BLaER1 treated with 17β-estradiol and CSF1 and Interleukin-3, amounts not matched to agents 10 nM and 100 nM (cell line): ENCODE measurements around the gene PTGIR.

Experiments
- H3K27ac ChIP-seq, 11 experiments: shearing (Covaris generic); formaldehyde crosslinking; 2 replicates each; pipeline ENCODE4 v1.8.1; 2022
- H3K27me3 ChIP-seq, 11 experiments: shearing (Covaris generic); formaldehyde crosslinking; 2 replicates each; pipeline ENCODE4 v1.8.1; 2022
- H3K36me3 ChIP-seq, 11 experiments: shearing (Covaris generic); formaldehyde crosslinking; 2 replicates each; pipeline ENCODE4 v1.8.1; 2022
- H3K4me1 ChIP-seq, 10 experiments: shearing (Covaris generic); formaldehyde crosslinking; 2 replicates each; pipeline ENCODE4 v1.8.1; 2022
- H3K4me2 ChIP-seq, 11 experiments: shearing (Covaris generic); formaldehyde crosslinking; 2 replicates each; pipeline ENCODE4 v1.8.1; 2022
- H3K4me3 ChIP-seq, 10 experiments: shearing (Covaris generic); formaldehyde crosslinking; 2 replicates each; pipeline ENCODE4 v1.8.1; 2022
- H3K9ac ChIP-seq, 11 experiments: shearing (Covaris generic); formaldehyde crosslinking; 2 replicates each; pipeline ENCODE4 v1.8.1; 2022
- H3K9me3 ChIP-seq, 11 experiments: shearing (Covaris generic); formaldehyde crosslinking; replicated peaks in 1 of 11; 2 replicates each; pipeline ENCODE4 v1.8.1; 2022
- H4K20me1 ChIP-seq, 11 experiments: shearing (Covaris generic); formaldehyde crosslinking; 2 replicates each; pipeline ENCODE4 v1.8.1; 2022
- Cebpa-rat ChIP-seq, 11 experiments: shearing (Covaris generic); IDR thresholded peaks; 2 replicates each; pipeline ENCODE4 v1.8.1; 2022

PTGIR gene

DNA sequence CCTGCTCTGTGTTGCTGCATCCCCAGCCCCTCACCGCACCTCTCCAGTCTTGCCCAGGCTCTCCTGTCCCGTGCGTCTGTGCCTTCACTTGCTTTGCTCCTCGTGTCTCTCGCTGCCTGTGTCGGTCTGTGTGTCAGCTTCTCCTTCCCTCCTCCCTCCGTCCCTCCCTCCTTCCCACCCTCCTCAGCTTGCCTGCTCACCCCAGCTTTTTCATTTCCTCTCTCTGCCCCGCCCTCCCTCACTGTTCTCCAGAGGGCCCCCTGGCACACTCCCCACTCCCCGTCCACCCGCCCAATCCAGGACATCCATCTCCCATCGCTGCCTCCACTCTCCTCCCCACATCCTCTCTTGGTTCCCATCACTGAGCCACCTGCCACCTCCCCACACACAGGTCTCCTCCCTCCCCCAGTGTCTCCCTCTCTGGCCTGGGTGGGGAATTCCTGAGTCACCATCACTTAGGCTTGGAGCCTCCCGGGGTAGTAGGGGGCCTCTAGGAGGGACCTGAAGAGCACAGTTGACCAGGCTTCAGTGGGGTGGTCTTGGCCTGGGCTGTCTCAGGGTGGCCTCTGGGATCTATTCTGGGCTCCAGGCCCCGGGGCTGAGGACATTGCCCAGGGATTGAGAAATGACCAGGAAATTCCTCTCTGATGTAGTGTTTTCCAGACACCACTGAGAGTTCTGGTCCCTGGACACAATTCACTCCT is at the start of gene PTGIR:
PTGIR (minus strand) TSS at position 132 of the 704 bp plus-strand sequence. CDS start 864 bp downstream, outside the sequence.
- H3K4me1 ChIP-seq = peaks cover 78 to 96% (median 85%) of the 10 kb centered on the region in 10 experiments
- H3K27me3 ChIP-seq = no peaks in the 10 kb centered on the region
- no peaks in the 10 kb centered on the region for H3K9me3 ChIP-seq
- 0 out of 22 replicates have a peak, but pooled peaks cover 0 to 6% (median 0%) of the 10 kb centered on the region in 11 experiments for H4K20me1 ChIP-seq
- H3K9ac ChIP-seq = peak within 1 kb of the TSS in 10 of 11 experiments; percentile 9 to 77 (median 68); a peak in 19 of 22 replicates
- H3K36me3 ChIP-seq = peaks cover 0 to 16% (median 0%) of the 10 kb centered on the region in 11 experiments; a peak in 4 of 22 replicates
- peak within 1 kb of the TSS in 8 of 10 experiments; percentile 43 to 68 (median 52); a peak in 15 of 20 replicates for H3K4me3 ChIP-seq
- peak within 1 kb of the TSS; percentile 79 to 100 (median 89) for H3K4me2 ChIP-seq
- peak within 1 kb of the TSS; percentile 46 to 79 (median 71); a peak in 20 of 22 replicates for H3K27ac ChIP-seq
- no peak for TF ChIP-seq Cebpa-rat (IDR thresholded peaks at IDR 0.05)

GRCh38 chr19:46670813-46671212 is 45.9 kb upstream of the PTGIR start:
- Histone ChIP-seq H3K27ac (no peak overlapping the region), H4K20me1 (peaks cover 0 to 46% (median 33%) of the 10 kb centered on the region in 11 experiments; a peak in 18 of 22 replicates)

DNA sequence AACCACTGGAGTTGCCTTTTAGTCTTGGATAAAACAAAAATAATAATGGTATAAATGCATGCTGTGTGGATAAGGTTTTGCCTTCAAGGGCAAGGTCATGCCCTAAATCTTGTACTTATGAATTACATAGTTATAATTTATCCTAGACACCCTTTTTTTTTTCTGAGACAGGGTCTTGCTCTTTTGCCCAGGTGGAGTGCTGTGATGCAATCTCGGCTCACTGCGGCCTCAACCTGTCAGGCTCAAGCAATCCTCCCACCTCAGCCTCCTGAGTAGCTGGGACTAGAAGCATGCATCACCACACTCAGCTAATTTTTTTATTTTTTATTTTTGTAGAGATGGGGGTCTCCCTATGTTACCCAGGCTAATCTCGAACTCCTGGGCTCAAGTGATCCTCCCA is 43.8 kb upstream of the PTGIR start:
- Histone ChIP-seq H3K27ac (no peak overlapping the region), H3K9ac (no peak overlapping the region), H4K20me1 (peaks cover 0 to 24% (median 12%) of the 10 kb centered on the region in 11 experiments; a peak in 12 of 22 replicates), H3K36me3 (peaks cover 15 to 26% (median 17%) of the 10 kb centered on the region in 11 experiments), H3K27me3 (no peaks in the 10 kb centered on the region), H3K9me3 (no peaks in the 10 kb centered on the region), H3K4me2 (no peak overlapping the region), H3K4me3 (no peak overlapping the region), H3K4me1 (no peaks in the 10 kb centered on the region)
- no peak for TF ChIP-seq Cebpa-rat (IDR thresholded peaks at IDR 0.05)

More at GRCh38 chr19:46670813-46671212, 45.9 kb upstream of the PTGIR start:
- Histone ChIP-seq H3K9ac (no peak overlapping the region), H3K9me3 (no peaks in the 10 kb centered on the region), H3K4me2 (no peak overlapping the region), H3K27me3 (no peaks in the 10 kb centered on the region), H3K4me3 (no peak overlapping the region), H3K4me1 (no peaks in the 10 kb centered on the region), H3K36me3 (peaks cover 37 to 48% (median 39%) of the 10 kb centered on the region in 11 experiments)
- TF ChIP-seq Cebpa-rat (IDR thresholded peaks at IDR 0.05) = no peak

GRCh38 chr19:46665072-46665471 is 40.2 kb upstream of the PTGIR start:
- peaks cover 0 to 7% (median 0%) of the 10 kb centered on the region in 11 experiments; a peak in 5 of 22 replicates for H3K27me3 ChIP-seq
- H3K9ac ChIP-seq = no peak overlapping the region
- H3K36me3 ChIP-seq = no peaks in the 10 kb centered on the region
- no peaks in the 10 kb centered on the region for H3K9me3 ChIP-seq
- no peak overlapping the region for H3K4me2 ChIP-seq
- H3K27ac ChIP-seq = no peak overlapping the region
- H4K20me1 ChIP-seq = peaks cover 0 to 10% (median 0%) of the 10 kb centered on the region in 11 experiments; a peak in 4 of 22 replicates
- no peak overlapping the region for H3K4me3 ChIP-seq
- H3K4me1 ChIP-seq = peaks cover 10 to 20% (median 16%) of the 10 kb centered on the region in 10 experiments
- TF ChIP-seq Cebpa-rat (IDR thresholded peaks at IDR 0.05) = no peak

GRCh38 chr19:46661735-46662592 is 37.1 kb upstream of the PTGIR start:
- H3K36me3 ChIP-seq = no peaks in the 10 kb centered on the region
- TF ChIP-seq Cebpa-rat (IDR thresholded peaks at IDR 0.05) = no peak
- H4K20me1 ChIP-seq = peaks cover 0 to 12% (median 0%) of the 10 kb centered on the region in 11 experiments; a peak in 4 of 22 replicates
- H3K4me1 ChIP-seq = peaks cover 22 to 35% (median 32%) of the 10 kb centered on the region in 10 experiments
- peak overlapping the region in 10 of 11 experiments; percentile 13 to 73 (median 60); a peak in 19 of 22 replicates for H3K9ac ChIP-seq
- H3K4me2 ChIP-seq = peak overlapping the region; percentile 80 to 96 (median 90)
- H3K27ac ChIP-seq = peak overlapping the region in 10 of 11 experiments; percentile 17 to 69 (median 50); a peak in 17 of 22 replicates
- H3K4me3 ChIP-seq = peak overlapping the region; percentile 45 to 65 (median 55)
- H3K9me3 ChIP-seq = no peaks in the 10 kb centered on the region
- peaks cover 0 to 24% (median 0%) of the 10 kb centered on the region in 11 experiments; a peak in 5 of 22 replicates for H3K27me3 ChIP-seq

- Histone ChIP-seq H3K36me3 (no peaks in the 10 kb centered on the region), H3K4me2 (peak within 1 kb of the TSS; percentile 96 to 100 (median 99)), H3K9ac (peak within 1 kb of the TSS; percentile 62 to 82 (median 72); a peak in 21 of 22 replicates), H3K27me3 (peaks cover 0 to 24% (median 0%) of the 10 kb centered on the region in 11 experiments; a peak in 5 of 22 replicates), H3K9me3 (no peaks in the 10 kb centered on the region), H3K27ac (peak within 1 kb of the TSS in 10 of 11 experiments; percentile 35 to 69 (median 58); a peak in 19 of 22 replicates), H4K20me1 (peaks cover 0 to 12% (median 0%) of the 10 kb centered on the region in 11 experiments; a peak in 4 of 22 replicates), H3K4me3 (peak within 1 kb of the TSS; percentile 56 to 74 (median 64)), H3K4me1 (peaks cover 22 to 35% (median 32%) of the 10 kb centered on the region in 10 experiments)
- TF ChIP-seq Cebpa-rat (IDR thresholded peaks at IDR 0.05) = no peak
Measured at GRCh38 chr19:46661020-46661731, 36.3 kb upstream of the PTGIR start, which contains the start of gene DACT3. TSS of gene DACT3 (minus strand) at chr19:46661182. CDS start at chr19:46661064, 118 bp downstream.

- Histone ChIP-seq H3K4me2 (peak overlapping the region; percentile 96 to 100 (median 99)), H3K9ac (peak overlapping the region; percentile 62 to 82 (median 72); a peak in 21 of 22 replicates), H3K4me3 (peak overlapping the region; percentile 56 to 74 (median 64)), H3K4me1 (peaks cover 22 to 35% (median 32%) of the 10 kb centered on the region in 10 experiments), H4K20me1 (peaks cover 0 to 12% (median 0%) of the 10 kb centered on the region in 11 experiments; a peak in 4 of 22 replicates), H3K36me3 (no peaks in the 10 kb centered on the region), H3K9me3 (no peaks in the 10 kb centered on the region), H3K27ac (peak overlapping the region in 9 of 11 experiments; percentile 33 to 63 (median 56); a peak in 15 of 22 replicates), H3K27me3 (peaks cover 0 to 24% (median 0%) of the 10 kb centered on the region in 11 experiments; a peak in 5 of 22 replicates)
- TF ChIP-seq Cebpa-rat (IDR thresholded peaks at IDR 0.05) = no peak
Measured at GRCh38 chr19:46660551-46661019, 35.7 kb upstream of the PTGIR start.
